ENCODE results near the gene MACROD2.
"Not testable (repeated sequence)": the region's sequence is repeated elsewhere in the genome, so short reads cannot be mapped to it uniquely, and the experiment has no call there.

Gene MACROD2

GRCh38 chr20:14418376-14418775, 423.1 kb downstream of the MACROD2 start:
- DNase-seq, result no peak

GRCh38 chr20:14422892-14423291, 427.6 kb downstream of the MACROD2 start:
- DNase-seq, result no peak

GRCh38 chr20:14431568-14431967, 436.3 kb downstream of the MACROD2 start:
- DNase-seq, result no peak

- no peak for DNase-seq
These were observed 436.8 kb downstream of the MACROD2 start for GRCh38 chr20:14432085-14432484.

- DNase-seq, result no peak
These were observed 437.3 kb downstream of the MACROD2 start for GRCh38 chr20:14432597-14432996.

GRCh38 chr20:14434384-14435136, 439.2 kb downstream of the MACROD2 start:
- DNase-seq, result no peak

GRCh38 chr20:14441201-14441600, 445.9 kb downstream of the MACROD2 start:
- no peak for DNase-seq

GRCh38 chr20:14444106-14444505, 448.8 kb downstream of the MACROD2 start:
- no peak for DNase-seq

- DNase-seq, result no peak
These were observed 450.0 kb downstream of the MACROD2 start for GRCh38 chr20:14445310-14445709.

GRCh38 chr20:14445902-14446301, 450.6 kb downstream of the MACROD2 start:
- no peak for DNase-seq

GRCh38 chr20:14446446-14446845, 451.1 kb downstream of the MACROD2 start:
- no peak for DNase-seq

- DNase-seq, result no peak
These were observed 454.0 kb downstream of the MACROD2 start for GRCh38 chr20:14449323-14449722.

- no peak for DNase-seq
These were observed 454.9 kb downstream of the MACROD2 start for GRCh38 chr20:14450256-14450655.

- DNase-seq, result no peak
These were observed 456.1 kb downstream of the MACROD2 start for GRCh38 chr20:14451458-14451857.

GRCh38 chr20:14453259-14453658, 457.9 kb downstream of the MACROD2 start:
- DNase-seq, result no peak

GRCh38 chr20:14454296-14454695, 459.0 kb downstream of the MACROD2 start:
- no peak for DNase-seq

- not testable (repeated sequence) for DNase-seq
These were observed 471.9 kb downstream of the MACROD2 start for GRCh38 chr20:14467104-14467827.

GRCh38 chr20:14470231-14470899, 475.0 kb downstream of the MACROD2 start:
- DNase-seq, result no peak

GRCh38 chr20:14470977-14471661, 475.8 kb downstream of the MACROD2 start:
- no peak for DNase-seq

- DNase-seq, result no peak
These were observed 481.8 kb downstream of the MACROD2 start for GRCh38 chr20:14477125-14477524.

- no peak for DNase-seq
These were observed 482.8 kb downstream of the MACROD2 start for GRCh38 chr20:14478126-14478525.

- no peak for DNase-seq
These were observed 486.5 kb downstream of the MACROD2 start for GRCh38 chr20:14481863-14482262.

- DNase-seq, result no peak
These were observed 492.9 kb downstream of the MACROD2 start for GRCh38 chr20:14488212-14488611.

Data from suppressor macrophage treated with lipopolysaccharide for 1 hour (primary cell).